ENCODE results near the gene SNCG.
"Not testable (repeated sequence)": the region's sequence is repeated elsewhere in the genome, so short reads cannot be mapped to it uniquely, and the experiment has no call there.

SNCG gene

DNA sequence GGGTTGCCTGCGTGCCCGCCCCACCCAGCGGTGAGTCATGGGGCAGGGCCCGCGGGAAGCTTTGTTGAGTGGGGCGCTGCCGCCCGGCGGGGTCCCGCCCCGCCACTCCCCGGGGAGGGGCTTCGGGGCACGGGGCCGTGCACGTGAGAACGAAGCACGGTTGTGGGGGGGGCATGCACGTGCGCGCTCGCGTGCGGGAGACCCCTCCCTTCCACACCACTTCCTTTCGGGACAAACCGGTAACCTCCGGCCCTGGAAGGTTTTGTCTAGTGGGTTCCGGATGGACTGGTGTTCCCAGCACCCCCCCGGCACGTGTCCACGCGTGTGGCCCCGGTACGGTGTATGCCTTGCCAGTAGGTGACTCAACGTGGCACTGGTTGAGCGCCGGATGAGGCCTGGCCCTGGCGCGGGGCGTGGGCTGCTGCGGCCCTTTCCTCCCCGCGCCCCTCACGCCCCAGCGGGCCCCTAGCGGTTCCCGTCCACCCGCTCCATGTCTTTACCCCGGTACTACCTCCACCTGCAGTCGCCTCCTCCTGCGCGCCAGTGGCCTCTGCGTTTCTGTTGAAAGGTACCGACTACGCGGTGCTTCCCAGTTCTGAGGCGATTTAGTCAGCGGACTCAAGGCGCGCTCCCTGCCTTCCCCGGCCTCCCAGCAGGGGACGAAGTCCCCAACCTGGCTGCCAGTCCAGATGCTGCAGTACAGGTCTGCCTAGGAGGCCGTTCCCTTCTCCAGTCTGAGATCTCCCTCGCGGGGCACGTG is 13.0 kb downstream of the SNCG start:
- TF ChIP-seq, protein P1, sequence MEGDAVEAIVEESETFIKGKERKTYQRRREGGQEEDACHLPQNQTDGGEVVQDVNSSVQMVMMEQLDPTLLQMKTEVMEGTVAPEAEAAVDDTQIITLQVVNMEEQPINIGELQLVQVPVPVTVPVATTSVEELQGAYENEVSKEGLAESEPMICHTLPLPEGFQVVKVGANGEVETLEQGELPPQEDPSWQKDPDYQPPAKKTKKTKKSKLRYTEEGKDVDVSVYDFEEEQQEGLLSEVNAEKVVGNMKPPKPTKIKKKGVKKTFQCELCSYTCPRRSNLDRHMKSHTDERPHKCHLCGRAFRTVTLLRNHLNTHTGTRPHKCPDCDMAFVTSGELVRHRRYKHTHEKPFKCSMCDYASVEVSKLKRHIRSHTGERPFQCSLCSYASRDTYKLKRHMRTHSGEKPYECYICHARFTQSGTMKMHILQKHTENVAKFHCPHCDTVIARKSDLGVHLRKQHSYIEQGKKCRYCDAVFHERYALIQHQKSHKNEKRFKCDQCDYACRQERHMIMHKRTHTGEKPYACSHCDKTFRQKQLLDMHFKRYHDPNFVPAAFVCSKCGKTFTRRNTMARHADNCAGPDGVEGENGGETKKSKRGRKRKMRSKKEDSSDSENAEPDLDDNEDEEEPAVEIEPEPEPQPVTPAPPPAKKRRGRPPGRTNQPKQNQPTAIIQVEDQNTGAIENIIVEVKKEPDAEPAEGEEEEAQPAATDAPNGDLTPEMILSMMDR (IDR thresholded peaks at IDR 0.05; ENCODE audit: low read depth, low read length), result no peak
- H3K4me3 ChIP-seq (replicated peaks in 1 of 2; ENCODE audit: low read depth in 2 of 2, low read length in 2 of 2), result peak overlapping the region; percentile 57
- peak; percentile 84 to 89 for DNase-seq (ENCODE audit: low read depth in 2 of 2)

DNA sequence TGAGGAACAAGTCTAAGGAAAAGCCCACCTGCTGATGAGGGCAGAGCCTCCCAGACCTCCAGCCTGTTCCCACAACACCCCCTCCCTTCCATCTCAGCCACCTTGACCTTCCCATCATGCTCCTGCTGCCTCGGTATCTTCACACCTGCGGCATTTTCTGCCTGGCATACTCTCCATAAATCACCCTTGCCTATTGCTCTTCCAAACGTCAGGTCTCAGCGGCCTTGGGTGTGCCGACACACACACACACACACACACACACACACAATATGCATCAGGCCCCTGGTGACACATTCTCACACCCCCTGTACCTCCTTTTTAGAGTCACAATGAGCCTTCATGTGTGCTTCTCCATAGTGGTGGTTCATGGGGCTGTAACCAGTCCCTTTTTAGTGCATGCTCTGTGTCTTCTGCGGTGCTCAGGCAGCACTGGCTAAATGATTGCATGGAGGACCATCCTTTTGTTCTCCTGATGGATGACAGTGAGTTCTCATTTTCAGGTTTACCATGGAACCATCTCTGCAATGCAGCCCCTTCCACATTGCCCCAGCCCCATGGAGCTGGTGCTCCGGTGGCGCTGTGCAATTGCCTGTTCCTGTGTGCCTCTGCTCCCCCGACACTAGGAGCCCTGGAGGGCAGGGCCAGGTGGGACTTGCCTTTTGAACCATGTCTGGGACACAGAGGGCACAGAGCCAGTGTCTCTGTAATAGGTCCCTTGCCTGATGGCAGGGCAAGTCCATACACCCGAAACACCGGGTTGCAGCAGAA is 14.4 kb downstream of the SNCG start:
- no peak overlapping the region for H3K4me3 ChIP-seq (replicated peaks in 1 of 2; ENCODE audit: low read depth in 2 of 2, low read length in 2 of 2)
- no peak for DNase-seq (ENCODE audit: low read depth in 2 of 2)
- TF ChIP-seq, protein P1 (IDR thresholded peaks at IDR 0.05; ENCODE audit: low read depth, low read length), result no peak

DNA sequence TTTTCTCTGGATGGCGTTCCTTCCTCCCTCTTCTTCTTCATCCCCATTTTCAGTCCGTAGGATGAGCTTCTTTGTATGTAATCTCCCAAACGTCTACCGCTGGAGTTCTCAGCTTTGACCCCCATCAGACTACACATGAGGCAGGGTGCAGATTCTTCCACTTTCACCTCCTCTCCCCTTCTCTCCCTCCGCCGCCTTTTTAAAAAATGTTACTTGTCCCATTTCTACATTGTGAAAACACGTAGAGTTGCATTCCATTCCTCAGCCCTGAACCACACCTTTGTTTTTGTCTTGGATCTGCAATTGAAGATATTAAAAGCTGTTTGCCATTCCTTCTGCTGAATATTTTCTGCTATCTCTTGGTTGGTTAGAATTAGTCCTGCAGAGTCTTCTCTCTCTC is 16.1 kb downstream of the SNCG start:
- H3K4me3 ChIP-seq (replicated peaks in 1 of 2; ENCODE audit: low read depth in 2 of 2, low read length in 2 of 2), result no peak overlapping the region
- TF ChIP-seq, protein P1 (IDR thresholded peaks at IDR 0.05; ENCODE audit: low read depth, low read length), result no peak

DNA sequence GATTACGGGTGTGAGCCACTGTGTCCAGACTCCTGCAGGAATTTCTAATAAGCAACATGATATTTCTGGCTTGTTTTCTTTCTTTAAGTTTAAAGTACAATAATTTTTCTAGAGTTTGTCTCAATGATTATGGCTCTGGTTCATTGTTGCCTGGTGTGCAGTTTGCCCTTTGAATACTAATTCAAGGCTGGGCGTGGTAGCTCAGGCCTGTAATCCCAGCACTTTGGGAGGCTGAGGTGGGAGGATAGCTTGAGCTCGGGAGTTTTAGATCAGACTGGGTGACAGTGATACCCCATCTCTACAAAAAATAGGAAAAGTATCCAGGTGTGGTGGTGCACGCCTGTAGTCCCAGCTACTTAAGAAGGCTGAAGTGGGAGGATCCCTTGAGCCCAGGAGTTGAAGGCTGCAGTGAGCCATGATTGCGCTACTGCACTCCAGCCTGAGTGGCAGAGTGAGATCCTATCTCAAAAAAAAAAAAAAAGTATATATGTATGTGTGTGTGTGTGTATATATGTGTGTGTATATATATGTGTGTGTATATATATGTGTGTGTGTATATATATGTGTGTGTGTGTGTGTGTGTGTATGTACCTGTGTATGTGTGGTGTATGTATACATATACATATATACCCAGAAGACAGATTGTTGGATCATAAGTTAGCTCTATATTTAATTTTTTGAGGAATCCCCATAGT is 18.1 kb downstream of the SNCG start:
- H3K4me3 ChIP-seq (replicated peaks in 1 of 2; ENCODE audit: low read depth in 2 of 2, low read length in 2 of 2), result no peak overlapping the region
- TF ChIP-seq, protein P1 (IDR thresholded peaks at IDR 0.05; ENCODE audit: low read depth, low read length), result no peak
- no peak for DNase-seq (ENCODE audit: low read depth in 2 of 2)

More for the DNA sequence above, 16.1 kb downstream of the SNCG start:
- no peak for DNase-seq (ENCODE audit: low read depth in 2 of 2)

DNA sequence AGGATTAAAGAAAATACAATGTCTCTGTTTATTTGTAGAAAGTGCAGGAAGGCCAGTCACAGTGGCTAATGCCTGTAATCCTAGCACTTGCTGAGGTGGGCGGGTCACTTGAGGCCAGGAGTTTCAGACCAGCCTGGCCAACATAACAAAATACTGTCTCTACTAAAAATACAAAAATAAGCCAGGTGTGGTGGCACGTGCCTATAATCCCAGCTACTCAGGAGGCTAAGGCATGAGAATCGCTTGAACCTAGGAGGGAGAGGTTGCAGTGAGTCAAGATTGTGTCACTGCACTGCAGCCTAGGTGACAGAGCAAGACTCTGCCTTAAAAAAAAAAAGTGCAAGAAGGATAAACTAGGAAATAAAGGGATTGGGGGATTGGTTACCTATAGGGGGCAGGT is 20.1 kb downstream of the SNCG start:
- not testable (repeated sequence) for DNase-seq (ENCODE audit: low read depth in 2 of 2); H3K4me3 ChIP-seq (replicated peaks in 1 of 2; ENCODE audit: low read depth in 2 of 2, low read length in 2 of 2)

DNA sequence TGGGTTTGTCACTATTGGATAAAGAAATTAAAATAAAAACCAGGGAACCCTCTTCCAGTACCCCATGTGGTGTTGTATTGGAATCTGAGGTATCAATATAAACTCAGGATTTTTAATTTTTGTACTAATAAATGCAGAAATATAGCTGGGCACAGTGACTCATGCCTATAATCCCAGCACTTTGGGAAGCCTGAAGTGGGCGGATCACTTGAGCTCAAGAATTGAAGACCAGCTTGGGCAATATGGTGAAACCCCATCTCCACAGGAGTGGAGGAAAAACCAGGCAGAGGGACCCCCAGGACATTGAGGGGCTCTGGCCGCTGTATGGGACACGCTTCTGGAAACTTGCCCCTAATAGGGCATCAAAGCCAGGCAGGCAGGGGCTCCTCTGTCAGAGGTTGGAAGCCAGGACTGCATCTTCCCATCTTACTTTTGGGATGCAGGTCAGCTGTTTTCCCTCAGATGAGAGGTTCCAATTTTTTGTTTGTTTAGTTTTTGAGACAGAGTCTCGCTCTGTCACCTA is 21.0 kb downstream of the SNCG start:
- H3K4me3 ChIP-seq (replicated peaks in 1 of 2; ENCODE audit: low read depth in 2 of 2, low read length in 2 of 2), result no peak overlapping the region
- TF ChIP-seq, protein P1 (IDR thresholded peaks at IDR 0.05; ENCODE audit: low read depth, low read length), result no peak
- DNase-seq (ENCODE audit: low read depth in 2 of 2), result peak in 1 of 2 donors; percentile 36

Data from cardiac fibroblast (primary cell).